ENCODE data around the gene TLE6. TPM values are rescaled to one million over a fixed set of nuclear protein-coding genes. Genes with fewer than 3 reads are reported as not detected.

Gene TLE6
- polyA plus RNA-seq, 1 donor from 2014 or later: 5.7 TPM

DNA sequence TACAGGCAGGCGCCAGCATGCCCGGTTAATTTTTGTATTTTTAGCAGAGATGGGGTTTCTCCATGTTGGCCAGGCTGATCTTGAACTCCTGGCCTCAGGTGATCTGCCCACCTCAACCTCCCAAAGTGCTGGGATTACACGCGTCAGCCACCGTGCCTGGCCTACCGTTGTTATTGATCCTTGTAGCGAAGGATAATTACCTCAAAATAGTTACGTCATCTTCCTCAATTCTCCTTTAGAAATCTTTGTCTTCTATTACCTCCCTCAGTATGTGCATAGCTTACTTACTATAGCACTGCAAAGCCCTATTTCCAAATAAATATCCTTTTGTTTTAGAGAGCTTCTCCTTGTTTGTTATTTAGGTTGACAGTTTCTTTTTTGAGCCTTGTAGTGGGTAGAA is 9.4 kb upstream of the TLE6 start:
- H3K79me2 ChIP-seq (replicated peaks; ENCODE audit: insufficient read depth, low read length): no peaks in the 10 kb centered on the region
- no peak overlapping the region for H3K4me3 ChIP-seq (ENCODE audit: low read length)
- no peaks in the 10 kb centered on the region for H3K9me2 ChIP-seq (ENCODE audit: insufficient read depth, low read length)
- H3K9me3 ChIP-seq (ENCODE audit: low read length): no peaks in the 10 kb centered on the region
- H2AFZ ChIP-seq (ENCODE audit: low read depth, low read length): no peak overlapping the region
- TF ChIP-seq SMC3 (conservative IDR thresholded peaks at IDR 0.05; ENCODE audit: poor library complexity) (no peak), TAF1 (IDR thresholded peaks at IDR 0.05; ENCODE audit: low read depth) (no peak), EZH2 (IDR thresholded peaks at IDR 0.05; ENCODE audit: borderline replicate concordance, insufficient read depth, low read length, poor library complexity, severe bottlenecking) (no peak), EP300 (conservative IDR thresholded peaks at IDR 0.05; ENCODE audit: poor library complexity, severe bottlenecking) (no peak), RAD21 (conservative IDR thresholded peaks at IDR 0.05) (no peak), MXI1 (conservative IDR thresholded peaks at IDR 0.05; ENCODE audit: poor library complexity, severe bottlenecking) (no peak), POLR2AphosphoS5 (IDR thresholded peaks at IDR 0.05) (no peak)
- TF ChIP-seq, protein P1, sequence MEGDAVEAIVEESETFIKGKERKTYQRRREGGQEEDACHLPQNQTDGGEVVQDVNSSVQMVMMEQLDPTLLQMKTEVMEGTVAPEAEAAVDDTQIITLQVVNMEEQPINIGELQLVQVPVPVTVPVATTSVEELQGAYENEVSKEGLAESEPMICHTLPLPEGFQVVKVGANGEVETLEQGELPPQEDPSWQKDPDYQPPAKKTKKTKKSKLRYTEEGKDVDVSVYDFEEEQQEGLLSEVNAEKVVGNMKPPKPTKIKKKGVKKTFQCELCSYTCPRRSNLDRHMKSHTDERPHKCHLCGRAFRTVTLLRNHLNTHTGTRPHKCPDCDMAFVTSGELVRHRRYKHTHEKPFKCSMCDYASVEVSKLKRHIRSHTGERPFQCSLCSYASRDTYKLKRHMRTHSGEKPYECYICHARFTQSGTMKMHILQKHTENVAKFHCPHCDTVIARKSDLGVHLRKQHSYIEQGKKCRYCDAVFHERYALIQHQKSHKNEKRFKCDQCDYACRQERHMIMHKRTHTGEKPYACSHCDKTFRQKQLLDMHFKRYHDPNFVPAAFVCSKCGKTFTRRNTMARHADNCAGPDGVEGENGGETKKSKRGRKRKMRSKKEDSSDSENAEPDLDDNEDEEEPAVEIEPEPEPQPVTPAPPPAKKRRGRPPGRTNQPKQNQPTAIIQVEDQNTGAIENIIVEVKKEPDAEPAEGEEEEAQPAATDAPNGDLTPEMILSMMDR (IDR thresholded peaks at IDR 0.05; ENCODE audit: poor library complexity, severe bottlenecking): no peak
- TF ChIP-seq, protein P2, sequence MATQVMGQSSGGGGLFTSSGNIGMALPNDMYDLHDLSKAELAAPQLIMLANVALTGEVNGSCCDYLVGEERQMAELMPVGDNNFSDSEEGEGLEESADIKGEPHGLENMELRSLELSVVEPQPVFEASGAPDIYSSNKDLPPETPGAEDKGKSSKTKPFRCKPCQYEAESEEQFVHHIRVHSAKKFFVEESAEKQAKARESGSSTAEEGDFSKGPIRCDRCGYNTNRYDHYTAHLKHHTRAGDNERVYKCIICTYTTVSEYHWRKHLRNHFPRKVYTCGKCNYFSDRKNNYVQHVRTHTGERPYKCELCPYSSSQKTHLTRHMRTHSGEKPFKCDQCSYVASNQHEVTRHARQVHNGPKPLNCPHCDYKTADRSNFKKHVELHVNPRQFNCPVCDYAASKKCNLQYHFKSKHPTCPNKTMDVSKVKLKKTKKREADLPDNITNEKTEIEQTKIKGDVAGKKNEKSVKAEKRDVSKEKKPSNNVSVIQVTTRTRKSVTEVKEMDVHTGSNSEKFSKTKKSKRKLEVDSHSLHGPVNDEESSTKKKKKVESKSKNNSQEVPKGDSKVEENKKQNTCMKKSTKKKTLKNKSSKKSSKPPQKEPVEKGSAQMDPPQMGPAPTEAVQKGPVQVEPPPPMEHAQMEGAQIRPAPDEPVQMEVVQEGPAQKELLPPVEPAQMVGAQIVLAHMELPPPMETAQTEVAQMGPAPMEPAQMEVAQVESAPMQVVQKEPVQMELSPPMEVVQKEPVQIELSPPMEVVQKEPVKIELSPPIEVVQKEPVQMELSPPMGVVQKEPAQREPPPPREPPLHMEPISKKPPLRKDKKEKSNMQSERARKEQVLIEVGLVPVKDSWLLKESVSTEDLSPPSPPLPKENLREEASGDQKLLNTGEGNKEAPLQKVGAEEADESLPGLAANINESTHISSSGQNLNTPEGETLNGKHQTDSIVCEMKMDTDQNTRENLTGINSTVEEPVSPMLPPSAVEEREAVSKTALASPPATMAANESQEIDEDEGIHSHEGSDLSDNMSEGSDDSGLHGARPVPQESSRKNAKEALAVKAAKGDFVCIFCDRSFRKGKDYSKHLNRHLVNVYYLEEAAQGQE (IDR thresholded peaks at IDR 0.05; ENCODE audit: borderline replicate concordance): no peak
- no peak overlapping the region for H3K27ac ChIP-seq (ENCODE audit: low read length)
- H3K4me2 ChIP-seq (ENCODE audit: low read length): no peak overlapping the region
- H4K20me1 ChIP-seq (ENCODE audit: insufficient read depth): no peaks in the 10 kb centered on the region
- H3K36me3 ChIP-seq (ENCODE audit: insufficient read depth, low read length): no peaks in the 10 kb centered on the region
- H3K27me3 ChIP-seq (ENCODE audit: insufficient read depth, low read depth, low read length): peaks cover 19% of the 10 kb centered on the region
- no peaks in the 10 kb centered on the region for H3F3A ChIP-seq (ENCODE audit: insufficient read depth, low read length, poor library complexity, severe bottlenecking)
- no peak overlapping the region for H3K9ac ChIP-seq (ENCODE audit: low read length)

DNA sequence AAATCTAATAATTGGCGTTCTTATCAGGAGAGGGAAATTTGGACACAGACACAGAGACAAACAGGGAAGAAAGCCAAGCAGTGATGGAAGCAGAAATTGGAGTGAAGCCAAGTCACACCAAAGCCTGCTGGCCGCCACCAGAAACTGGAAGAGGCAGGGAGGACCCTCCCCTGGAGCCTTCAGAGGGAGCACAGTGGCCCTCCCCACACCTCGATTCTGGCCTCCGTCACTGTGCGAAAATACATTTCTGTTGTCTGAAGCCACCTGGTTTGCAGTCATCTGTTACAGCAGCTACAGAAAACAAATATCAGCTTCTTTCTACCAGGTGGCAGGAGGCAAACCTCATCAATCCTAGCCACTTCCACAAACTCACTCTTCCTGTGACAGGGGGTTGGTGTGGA is 8.3 kb upstream of the TLE6 start:
- H3K79me2 ChIP-seq (replicated peaks; ENCODE audit: insufficient read depth, low read length): no peaks in the 10 kb centered on the region
- TF ChIP-seq TAF1 (IDR thresholded peaks at IDR 0.05; ENCODE audit: low read depth) (no peak), EZH2 (IDR thresholded peaks at IDR 0.05; ENCODE audit: borderline replicate concordance, insufficient read depth, low read length, poor library complexity, severe bottlenecking) (no peak), POLR2AphosphoS5 (IDR thresholded peaks at IDR 0.05) (no peak), MXI1 (conservative IDR thresholded peaks at IDR 0.05; ENCODE audit: poor library complexity, severe bottlenecking) (no peak), EP300 (conservative IDR thresholded peaks at IDR 0.05; ENCODE audit: poor library complexity, severe bottlenecking) (no peak)
- TF ChIP-seq, protein P1 (IDR thresholded peaks at IDR 0.05; ENCODE audit: poor library complexity, severe bottlenecking): no peak
- TF ChIP-seq, protein P2 (IDR thresholded peaks at IDR 0.05; ENCODE audit: borderline replicate concordance): no peak
- no peak overlapping the region for H3K27ac ChIP-seq (ENCODE audit: low read length)
- H3K9ac ChIP-seq (ENCODE audit: low read length): no peak overlapping the region
- H3K27me3 ChIP-seq (ENCODE audit: insufficient read depth, low read depth, low read length): peaks cover 22% of the 10 kb centered on the region
- no peaks in the 10 kb centered on the region for H3K36me3 ChIP-seq (ENCODE audit: insufficient read depth, low read length)
- H3F3A ChIP-seq (ENCODE audit: insufficient read depth, low read length, poor library complexity, severe bottlenecking): no peaks in the 10 kb centered on the region
- no peak overlapping the region for H3K4me3 ChIP-seq (ENCODE audit: low read length)
- no peaks in the 10 kb centered on the region for H3K9me3 ChIP-seq (ENCODE audit: low read length)
- H2AFZ ChIP-seq (ENCODE audit: low read depth, low read length): no peak overlapping the region
- no peak overlapping the region for H3K4me2 ChIP-seq (ENCODE audit: low read length)
- H3K9me2 ChIP-seq (ENCODE audit: insufficient read depth, low read length): no peaks in the 10 kb centered on the region
- H4K20me1 ChIP-seq (ENCODE audit: insufficient read depth): no peaks in the 10 kb centered on the region
